ENCODE measurements around the gene PPEF2. TPM values are rescaled to one million over a fixed set of nuclear protein-coding genes. Genes with fewer than 3 reads are reported as not detected.

Gene PPEF2
- polyA plus RNA-seq, 2 of the 4 experiments (the other 2 are of a cell fraction), result 0.03 TPM; not detected in 1

DNA sequence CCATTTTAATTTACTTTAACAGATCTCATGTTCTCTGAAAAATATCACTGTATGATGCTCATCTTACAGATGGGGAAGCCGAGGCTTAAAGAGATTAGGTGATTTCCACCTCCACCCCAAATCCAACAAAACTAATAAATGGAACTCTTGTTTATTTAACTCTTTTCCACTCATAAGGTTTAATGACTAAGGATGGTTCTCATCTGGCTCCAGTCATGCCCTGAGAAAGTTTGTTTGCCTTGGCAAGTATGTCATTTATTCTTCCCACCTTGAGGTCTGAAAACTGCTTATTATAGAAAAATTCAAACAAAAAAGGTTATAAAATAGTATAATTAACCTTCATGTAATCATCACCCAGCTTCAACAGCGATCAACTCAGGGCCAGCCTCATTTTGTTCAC, 56.3 kb downstream of the PPEF2 start (continued):
- no peak for TF ChIP-seq FOXS1 (CRISPR knock-in tag; IDR thresholded peaks at IDR 0.05)
- no peak for TF ChIP-seq EHF (CRISPR knock-in tag; IDR thresholded peaks at IDR 0.05)
- TF ChIP-seq RCOR1 (IDR thresholded peaks at IDR 0.05; ENCODE audit: low read depth, low read length), result no peak
- no peak for TF ChIP-seq MAX (IDR thresholded peaks at IDR 0.05)
- TF ChIP-seq E2F6 (IDR thresholded peaks at IDR 0.05; ENCODE audit: borderline replicate concordance, low read depth), result no peak

DNA sequence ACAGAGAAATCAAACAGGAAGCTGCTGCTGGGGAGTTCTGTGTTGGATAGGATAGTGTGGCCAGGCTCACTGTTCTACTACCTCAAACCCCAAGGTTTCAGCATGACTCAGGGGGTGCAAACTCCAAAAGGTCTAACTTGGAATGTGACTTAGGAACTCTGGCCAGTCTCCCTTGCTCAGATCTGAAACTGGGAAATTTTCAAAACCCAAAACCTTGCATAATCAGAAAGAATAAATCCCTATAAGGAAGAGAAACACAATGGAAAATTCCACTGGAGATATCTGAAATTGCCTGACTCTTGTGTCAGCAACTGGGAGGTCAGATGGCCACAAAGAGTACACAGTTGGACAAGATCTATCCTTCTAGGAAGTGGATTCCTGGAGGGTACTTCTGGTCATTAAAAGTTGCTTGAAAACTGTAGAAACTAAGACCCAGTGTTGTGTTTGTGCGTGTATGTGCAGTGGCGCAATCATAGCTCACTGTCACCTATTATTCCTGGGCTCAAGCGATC, 58.0 kb downstream of the PPEF2 start:
- Histone ChIP-seq H3K4me1 (peaks cover 72% of the 10 kb centered on the region), H3K27ac (peak overlapping the region; percentile 91 to 98), H3K4me3 (no peak overlapping the region), H3K9me3 (no peaks in the 10 kb centered on the region), H3K4me2 (peak overlapping the region; percentile 57)
- peak; percentile 79 to 80 for ATAC-seq
- no peak for FAIRE-seq
- TF ChIP-seq CEBPB (IDR thresholded peaks at IDR 0.05) (peak; percentile 73 to 85), EP300 (IDR thresholded peaks at IDR 0.05) (peak; percentile 51 to 82; a peak in 3 of 5 replicates), MYC (IDR thresholded peaks at IDR 0.05; ENCODE audit: borderline replicate concordance, low read length) (no peak), JUN (IDR thresholded peaks at IDR 0.05) (peak; percentile 53 to 77; a peak in 3 of 5 replicates), JUNB (IDR thresholded peaks at IDR 0.05) (peak; percentile 32; the same call in 1 of the 2 replicates), SREBF2 (IDR thresholded peaks at IDR 0.05) (no peak), CHD4 (IDR thresholded peaks at IDR 0.05; ENCODE audit: borderline replicate concordance) (no peak), HOXB13 (CRISPR knock-in tag; IDR thresholded peaks at IDR 0.05; ENCODE audit: low read depth) (0 out of 2 replicates have a peak, but pooled peaks have one; percentile 24), HES2 (IDR thresholded peaks at IDR 0.05) (peak; percentile 75), RFX5 (IDR thresholded peaks at IDR 0.05) (no peak), CBX8 (IDR thresholded peaks at IDR 0.05) (no peak), ZSCAN20 (CRISPR knock-in tag; IDR thresholded peaks at IDR 0.05) (no peak), EHMT2 (IDR thresholded peaks at IDR 0.05; ENCODE audit: low read depth) (no peak), MAX (IDR thresholded peaks at IDR 0.05) (no peak), RAD21 (conservative IDR thresholded peaks at IDR 0.05 in 1 of 2, IDR thresholded peaks at IDR 0.05 in 1 of 2) (0 out of 5 replicates have a peak, but pooled peaks of 1 of the 2 experiments have one; percentile 15), POLR2AphosphoS2 (conservative IDR thresholded peaks at IDR 0.05; ENCODE audit: low read length) (no peak), FOXS1 (CRISPR knock-in tag; IDR thresholded peaks at IDR 0.05) (no peak), MAZ (IDR thresholded peaks at IDR 0.05; ENCODE audit: borderline replicate concordance, low read depth, low read length) (no peak), POLR2A (IDR thresholded peaks at IDR 0.05; ENCODE audit: low read length) (no peak), FOSL2 (IDR thresholded peaks at IDR 0.05) (no peak), FOSL2 (CRISPR knock-in tag; IDR thresholded peaks at IDR 0.05) (peak; percentile 72), GATA3 (IDR thresholded peaks at IDR 0.05; ENCODE audit: borderline replicate concordance) (peak; percentile 60; the same call in 1 of the 2 replicates), FOSB (CRISPR knock-in tag; IDR thresholded peaks at IDR 0.05) (no peak), NR3C1 (IDR thresholded peaks at IDR 0.05) (no peak), TFCP2L1 (CRISPR knock-in tag; IDR thresholded peaks at IDR 0.05) (no peak), KDM5A (IDR thresholded peaks at IDR 0.05) (no peak), ZC3H11A (IDR thresholded peaks at IDR 0.05) (no peak), ZFP36 (IDR thresholded peaks at IDR 0.05; ENCODE audit: borderline replicate concordance, partially characterized antibody) (no peak)
- TF ChIP-seq, protein P1, sequence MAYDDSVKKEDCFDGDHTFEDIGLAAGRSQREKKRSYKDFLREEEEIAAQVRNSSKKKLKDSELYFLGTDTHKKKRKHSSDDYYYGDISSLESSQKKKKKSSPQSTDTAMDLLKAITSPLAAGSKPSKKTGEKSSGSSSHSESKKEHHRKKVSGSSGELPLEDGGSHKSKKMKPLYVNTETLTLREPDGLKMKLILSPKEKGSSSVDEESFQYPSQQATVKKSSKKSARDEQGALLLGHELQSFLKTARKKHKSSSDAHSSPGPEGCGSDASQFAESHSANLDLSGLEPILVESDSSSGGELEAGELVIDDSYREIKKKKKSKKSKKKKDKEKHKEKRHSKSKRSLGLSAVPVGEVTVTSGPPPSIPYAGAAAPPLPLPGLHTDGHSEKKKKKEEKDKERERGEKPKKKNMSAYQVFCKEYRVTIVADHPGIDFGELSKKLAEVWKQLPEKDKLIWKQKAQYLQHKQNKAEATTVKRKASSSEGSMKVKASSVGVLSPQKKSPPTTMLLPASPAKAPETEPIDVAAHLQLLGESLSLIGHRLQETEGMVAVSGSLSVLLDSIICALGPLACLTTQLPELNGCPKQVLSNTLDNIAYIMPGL (CRISPR knock-in tag; IDR thresholded peaks at IDR 0.05; ENCODE audit: borderline replicate concordance), result no peak
- TF ChIP-seq, protein P2, sequence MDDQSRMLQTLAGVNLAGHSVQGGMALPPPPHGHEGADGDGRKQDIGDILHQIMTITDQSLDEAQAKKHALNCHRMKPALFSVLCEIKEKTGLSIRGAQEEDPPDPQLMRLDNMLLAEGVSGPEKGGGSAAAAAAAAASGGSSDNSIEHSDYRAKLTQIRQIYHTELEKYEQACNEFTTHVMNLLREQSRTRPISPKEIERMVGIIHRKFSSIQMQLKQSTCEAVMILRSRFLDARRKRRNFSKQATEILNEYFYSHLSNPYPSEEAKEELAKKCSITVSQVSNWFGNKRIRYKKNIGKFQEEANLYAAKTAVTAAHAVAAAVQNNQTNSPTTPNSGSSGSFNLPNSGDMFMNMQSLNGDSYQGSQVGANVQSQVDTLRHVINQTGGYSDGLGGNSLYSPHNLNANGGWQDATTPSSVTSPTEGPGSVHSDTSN (IDR thresholded peaks at IDR 0.05), result no peak
- TF ChIP-seq, protein P3, sequence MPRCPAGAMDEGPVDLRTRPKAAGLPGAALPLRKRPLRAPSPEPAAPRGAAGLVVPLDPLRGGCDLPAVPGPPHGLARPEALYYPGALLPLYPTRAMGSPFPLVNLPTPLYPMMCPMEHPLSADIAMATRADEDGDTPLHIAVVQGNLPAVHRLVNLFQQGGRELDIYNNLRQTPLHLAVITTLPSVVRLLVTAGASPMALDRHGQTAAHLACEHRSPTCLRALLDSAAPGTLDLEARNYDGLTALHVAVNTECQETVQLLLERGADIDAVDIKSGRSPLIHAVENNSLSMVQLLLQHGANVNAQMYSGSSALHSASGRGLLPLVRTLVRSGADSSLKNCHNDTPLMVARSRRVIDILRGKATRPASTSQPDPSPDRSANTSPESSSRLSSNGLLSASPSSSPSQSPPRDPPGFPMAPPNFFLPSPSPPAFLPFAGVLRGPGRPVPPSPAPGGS (IDR thresholded peaks at IDR 0.05), result peak; percentile 73; the same call in 2 of the 3 replicates
- POLR2A ChIA-PET, result no interaction called here
- WGBS (ENCODE audit: missing lambda C conversion rate), result 28% methylated on average over 3 of the region's 3 CpGs
- CTCF ChIA-PET, result no interaction called here
- peak; percentile 29 to 91 for DNase-seq (ENCODE audit: low read depth in 1 of 2, low spot score in 1 of 2)

Measured in A549 (cell line).